G401.6 (cell line): ENCODE results near the gene TP53I11.
A peak's percentile ranks its signal among the peaks of the same experiment; 100 is the strongest.

Experiments used
- FAIRE-seq: peaks from 2 replicates; lab custom pipeline; 2012; peaks lifted over from hg19 to GRCh38; lab: Jason Lieb, UNC

TP53I11 gene

DNA sequence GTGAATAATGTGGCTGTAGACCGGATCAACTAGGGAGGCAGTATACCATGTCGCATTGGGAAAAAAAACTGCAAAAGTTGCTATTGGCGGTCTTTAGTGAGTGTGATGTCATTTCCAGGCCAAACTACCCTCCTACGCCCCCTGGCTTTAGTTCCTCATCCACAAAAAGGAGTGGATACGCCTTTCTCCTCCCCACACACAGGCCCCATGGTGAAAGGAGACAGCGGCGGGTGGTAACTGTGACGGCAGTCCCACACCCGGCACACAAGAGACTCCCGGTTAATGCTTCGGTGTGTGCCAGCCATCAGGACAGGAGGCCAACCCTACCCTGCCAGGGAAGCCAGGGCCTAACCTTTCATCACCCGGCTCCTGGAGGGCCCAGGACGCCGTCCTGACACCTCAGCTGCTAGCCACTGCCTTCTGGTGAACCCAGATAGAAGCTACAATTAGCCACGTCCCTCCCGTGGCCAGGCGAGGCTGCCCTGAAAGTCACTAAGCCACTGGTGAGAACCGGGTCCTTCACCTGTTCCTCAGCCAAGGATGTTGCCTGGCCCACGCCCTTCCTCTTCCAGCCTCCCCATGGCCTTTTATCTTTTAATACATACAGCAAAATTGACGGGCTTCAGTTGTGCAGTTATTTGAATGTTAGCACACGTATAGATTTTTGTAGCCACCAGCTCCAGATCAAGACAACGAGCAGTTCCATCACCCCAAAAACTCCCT, 10.8 kb downstream of the TP53I11 start:
- peak; percentile 97 for FAIRE-seq

DNA sequence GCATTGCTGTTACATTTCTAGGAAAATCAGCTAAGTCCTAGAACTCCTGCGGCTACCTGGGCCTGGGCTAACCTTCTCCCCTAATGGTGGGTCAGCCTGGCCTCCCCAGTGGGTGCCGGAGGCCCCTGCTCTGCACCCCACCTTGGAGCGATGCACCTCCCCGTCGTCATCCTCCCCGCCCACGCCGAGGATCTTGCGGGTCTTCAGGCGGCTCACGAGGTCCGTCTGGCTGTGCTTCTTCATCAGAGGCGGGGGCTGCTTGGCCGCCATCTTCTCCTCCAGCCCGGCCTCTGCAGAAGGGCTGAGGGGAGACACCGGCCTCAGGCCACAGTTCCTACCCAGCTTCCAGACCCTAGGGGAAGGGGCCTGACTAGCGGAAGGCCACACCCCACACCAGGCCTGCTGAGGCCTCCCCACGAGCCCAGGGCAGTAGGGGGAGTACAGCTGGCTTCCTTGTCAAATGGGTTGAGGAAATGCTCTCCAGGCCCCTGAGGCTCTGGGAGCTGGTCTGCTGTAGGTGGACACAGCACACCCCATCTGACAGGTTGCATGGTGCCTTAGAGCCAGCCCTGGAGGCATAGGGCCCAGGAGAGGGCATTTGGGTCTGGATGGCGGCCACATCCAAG, 12.5 kb downstream of the TP53I11 start:
- no peak for FAIRE-seq

DNA sequence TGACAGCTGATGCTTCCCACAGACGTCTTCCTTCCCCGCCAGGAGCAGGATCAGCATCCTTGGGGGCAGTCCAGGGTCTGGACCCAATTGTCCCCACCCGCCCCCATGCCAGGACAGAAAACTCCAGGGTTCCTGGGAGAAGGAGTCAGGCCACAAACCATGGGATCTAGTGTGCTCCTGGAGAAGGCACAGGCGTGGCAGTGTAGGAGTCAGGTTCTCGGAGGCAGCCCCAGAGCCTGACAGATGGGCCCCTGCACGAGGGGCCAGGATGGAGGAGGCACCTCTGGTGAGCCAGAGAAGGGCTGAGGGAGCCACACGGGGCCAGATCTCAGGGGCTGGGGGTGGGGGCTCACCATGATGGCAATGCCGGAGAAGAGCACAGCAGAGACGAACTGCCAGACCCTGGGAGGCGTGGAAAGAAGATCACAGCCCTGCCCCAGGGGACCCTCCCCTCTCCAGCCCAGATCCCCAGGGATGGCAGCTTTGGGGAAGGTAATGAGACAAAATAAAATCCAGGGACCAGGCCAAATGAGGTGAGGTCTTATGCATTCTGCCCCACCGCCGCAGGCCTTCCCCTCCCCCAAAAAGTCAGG, 13.6 kb downstream of the TP53I11 start:
- FAIRE-seq = no peak

DNA sequence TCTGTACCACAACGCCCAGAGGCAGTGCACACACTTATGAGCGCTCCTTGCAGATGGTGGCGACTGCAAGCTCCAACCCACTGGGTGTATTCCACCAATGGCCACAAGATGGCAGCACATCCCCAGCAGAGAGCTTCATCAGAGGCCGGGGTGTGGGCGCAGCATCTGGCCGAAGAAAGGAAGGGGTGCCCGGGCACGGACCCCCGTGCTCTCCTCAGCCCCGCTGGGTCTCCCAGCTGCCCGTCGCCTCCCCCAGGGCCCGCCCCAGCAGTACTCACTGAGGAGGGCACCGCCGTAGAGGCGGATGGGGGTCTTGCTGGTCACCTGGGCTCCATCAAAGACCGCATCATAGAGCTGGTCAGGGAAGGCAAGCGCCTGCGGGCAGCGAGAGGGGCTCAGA, 14.2 kb downstream of the TP53I11 start:
- FAIRE-seq = peak; percentile 84

DNA sequence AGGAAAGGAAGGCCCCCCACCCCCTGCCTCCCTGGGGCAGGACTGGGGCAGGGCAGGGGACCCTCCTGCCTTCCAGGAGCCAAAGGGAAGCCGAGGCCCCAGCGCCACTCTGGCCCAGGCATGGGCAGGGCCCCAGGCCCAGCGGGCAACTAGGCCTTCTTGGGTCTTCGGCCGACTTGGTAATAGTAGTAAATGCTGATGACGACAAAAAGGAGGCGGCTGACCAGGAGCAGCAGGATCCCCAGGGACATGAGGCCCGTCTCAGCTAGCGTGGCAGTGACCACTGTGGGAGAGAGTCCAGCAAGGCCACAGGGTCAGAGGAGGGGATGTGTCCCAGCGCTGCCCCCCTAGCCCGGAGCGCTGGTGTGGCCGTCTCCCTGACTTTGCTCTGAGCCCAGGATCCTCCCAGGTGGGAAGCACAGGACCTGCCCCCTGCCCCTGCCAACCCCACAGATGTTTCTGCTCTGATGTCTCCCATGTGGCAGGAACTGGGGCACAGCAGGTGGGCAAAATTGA, 15.9 kb downstream of the TP53I11 start:
- no peak for FAIRE-seq

DNA sequence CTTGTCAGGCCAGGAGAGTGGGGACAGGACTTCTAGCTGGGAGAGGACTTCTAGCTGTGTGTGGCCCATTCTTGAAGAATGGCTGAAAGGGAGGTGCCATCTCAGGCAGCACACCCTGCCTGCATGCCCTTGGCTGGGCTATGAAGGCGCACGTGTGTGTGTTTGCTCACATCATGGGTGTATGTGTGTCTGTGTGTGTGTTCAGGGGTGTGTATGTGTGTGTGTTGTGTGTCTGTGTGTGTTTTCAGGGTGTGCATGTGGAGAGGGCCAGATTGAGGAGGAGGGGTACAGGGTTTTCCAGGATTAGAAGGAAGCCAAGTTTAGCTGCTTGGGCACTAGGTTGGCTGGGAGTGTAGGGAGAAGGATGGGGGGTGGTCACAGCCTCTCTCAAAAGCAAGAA, 16.6 kb downstream of the TP53I11 start:
- FAIRE-seq = no peak

DNA sequence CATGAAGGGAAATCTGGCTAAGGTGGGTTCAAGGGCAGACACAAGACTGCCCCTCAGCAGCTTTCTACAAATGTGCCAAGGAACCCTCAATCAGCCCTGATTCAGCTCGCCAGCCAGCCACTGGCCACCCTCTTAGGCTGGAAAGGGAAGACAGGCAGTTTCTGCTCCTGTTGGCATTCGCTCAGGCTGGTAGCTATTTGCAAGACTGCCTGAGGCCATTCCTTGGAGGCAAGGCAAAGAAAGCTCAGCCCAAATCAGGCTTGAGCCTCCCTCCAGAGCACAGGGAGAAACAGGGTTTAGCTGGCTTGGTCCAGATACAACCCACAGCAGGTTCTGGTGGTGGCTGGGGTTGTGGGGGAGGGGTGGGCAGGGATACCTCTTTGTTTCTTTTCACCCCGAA, 19.2 kb downstream of the TP53I11 start:
- FAIRE-seq = no peak

DNA sequence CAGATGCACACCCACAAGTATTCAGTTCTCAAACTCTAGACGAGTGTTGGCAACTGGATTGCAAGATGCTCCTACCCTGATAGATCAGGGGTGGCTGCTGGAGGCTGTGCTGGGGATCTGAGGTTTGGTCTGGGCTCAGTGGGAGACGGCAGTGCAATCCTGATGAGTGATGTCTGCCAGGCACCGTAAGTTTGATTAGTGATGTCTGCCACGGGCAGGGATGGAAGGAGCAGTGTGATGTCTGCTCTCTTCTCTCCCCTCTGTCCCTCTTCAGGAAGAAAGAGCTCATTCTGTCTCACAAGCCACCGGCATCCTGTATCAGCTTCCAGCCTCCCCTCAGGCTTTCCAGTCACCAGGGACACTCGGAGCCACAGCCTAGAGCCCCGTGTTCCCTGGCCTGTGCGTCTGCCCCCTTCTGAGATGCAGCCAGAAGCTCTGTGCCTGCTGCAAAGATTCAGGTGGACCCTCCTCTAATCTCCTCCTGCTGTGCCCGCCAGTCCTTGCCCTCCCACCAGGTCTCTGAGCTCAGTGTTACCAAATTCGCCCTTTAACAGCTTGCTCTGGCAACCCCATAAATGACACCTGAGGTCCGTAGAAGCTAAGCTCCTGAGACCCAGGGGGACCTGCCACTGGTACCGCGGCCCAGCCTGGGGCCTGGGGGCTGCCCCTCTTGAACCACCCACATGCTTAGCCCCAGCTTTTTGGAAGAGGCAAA, 19.9 kb downstream of the TP53I11 start:
- FAIRE-seq = no peak

DNA sequence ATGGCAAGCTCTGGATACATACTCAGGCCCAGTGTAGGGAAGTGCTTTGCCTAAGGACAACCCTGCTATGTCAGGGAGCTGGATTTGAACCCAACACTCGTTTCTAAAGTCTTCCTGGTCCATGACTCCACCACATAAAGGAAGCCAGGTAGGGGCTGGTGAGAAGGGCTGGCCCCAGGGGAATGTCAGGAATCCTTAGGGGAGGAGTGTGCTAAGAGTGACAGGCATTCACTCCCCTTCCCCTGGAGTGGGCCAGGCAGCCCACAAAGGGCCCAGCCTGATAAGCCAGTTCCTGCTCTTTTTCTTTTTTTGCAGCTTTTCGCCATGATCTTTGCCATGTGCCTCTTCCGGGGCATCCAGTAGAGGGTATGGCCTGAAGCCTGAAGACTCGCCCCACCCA, 21.9 kb downstream of the TP53I11 start:
- FAIRE-seq = peak; percentile 87

DNA sequence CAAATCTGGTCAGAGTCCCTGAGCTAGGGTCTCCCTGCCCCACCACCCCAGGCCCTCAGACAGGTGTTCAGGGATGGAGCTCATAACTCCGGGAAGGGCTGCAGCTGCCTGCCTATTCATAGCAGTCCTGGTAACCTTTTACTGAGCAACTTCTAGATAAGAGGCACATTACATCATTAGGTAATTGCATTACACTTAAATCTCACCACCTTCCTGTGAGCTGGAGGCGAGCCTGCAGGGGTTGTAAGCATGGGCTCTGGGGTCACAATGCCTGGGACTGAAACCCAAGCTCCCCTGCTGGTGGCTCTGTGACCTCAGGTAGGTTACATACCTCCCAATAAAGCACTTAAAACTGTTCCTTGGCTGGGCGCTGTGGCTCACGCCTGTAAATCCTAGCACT, 22.5 kb downstream of the TP53I11 start:
- FAIRE-seq = peak; percentile 80

DNA sequence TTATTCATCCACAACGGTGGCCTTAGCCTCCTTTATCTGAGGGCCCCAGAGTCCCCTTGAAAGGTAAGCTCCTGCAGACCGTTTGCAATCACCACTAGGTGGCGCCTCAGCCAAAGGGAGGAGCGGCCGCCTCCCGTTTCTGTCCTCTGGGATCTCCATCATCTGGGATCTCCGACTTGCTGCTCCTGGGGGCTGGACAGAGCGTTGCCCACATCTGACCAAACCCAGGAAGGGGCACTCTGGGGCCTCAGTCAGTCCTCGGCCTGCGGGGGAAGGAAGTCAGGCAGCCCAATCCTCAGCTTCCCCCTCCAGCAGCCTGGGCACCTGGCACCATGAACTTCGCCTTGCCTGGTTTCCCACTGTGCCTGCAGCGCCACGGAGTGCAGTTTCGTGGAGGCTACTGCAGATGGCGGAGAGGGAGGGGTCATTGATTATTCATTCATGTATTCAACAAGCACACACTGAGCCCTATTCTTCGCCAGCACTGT, 23.5 kb downstream of the TP53I11 start:
- peak; percentile 90 for FAIRE-seq

DNA sequence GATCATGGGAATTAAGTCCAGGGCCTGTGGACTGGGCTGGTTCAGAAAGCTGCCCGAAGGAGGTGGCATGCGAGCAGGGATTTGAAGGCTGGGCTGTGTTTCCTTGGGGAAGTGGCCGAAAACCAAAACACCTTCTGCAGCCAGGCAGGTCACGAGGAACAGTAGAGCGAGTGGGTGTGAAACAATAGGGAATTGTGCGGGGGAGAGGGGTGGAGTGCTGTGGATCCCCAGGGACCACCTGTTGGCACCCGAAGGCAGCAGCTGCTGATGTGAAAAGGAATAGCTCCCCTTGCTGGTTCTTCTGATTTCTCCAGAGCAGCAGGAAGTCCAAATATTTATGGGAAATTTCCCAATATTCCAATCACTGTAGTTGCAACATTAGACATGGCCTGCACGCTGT, 24.6 kb downstream of the TP53I11 start:
- no peak for FAIRE-seq

DNA sequence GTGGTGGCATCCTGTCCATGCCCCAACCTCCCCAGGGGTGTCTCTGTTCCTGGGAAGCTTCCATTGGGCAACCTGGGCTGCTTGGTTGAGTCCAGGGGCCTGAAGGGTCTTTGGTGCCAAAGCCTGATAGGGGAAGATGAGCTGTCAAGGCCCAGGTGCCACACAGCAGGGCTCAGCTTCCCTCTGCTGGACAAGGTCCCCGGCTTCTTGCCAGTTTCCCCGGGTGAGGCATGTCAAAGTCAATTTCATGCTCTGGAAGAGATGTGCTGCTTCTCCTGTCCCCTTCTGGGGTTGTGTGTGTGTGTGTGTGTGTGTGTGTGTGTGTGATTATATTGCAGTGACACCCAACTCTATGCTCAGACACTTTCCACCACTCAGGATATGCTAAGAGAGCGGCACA, 26.9 kb downstream of the TP53I11 start:
- no peak for FAIRE-seq

DNA sequence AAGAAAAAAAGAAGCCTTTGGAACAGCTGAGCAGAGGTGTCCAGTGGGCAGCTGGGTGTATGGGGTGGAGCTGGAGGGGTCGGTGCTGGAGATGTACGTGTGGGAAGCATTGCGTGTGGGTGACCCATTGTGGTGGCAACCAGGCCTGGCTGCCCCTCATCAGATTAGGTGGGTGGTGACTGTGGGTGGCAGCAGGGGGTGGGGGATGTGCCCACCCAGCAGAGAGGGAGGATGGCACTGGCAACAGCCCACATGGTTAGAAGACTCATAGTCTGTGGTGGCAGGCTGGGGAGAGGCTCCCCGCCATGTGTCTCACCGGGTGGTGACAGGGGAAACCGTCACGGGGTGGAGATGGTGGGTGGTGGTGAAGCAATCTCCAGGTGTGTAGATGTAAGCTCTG, 27.6 kb downstream of the TP53I11 start:
- no peak for FAIRE-seq

DNA sequence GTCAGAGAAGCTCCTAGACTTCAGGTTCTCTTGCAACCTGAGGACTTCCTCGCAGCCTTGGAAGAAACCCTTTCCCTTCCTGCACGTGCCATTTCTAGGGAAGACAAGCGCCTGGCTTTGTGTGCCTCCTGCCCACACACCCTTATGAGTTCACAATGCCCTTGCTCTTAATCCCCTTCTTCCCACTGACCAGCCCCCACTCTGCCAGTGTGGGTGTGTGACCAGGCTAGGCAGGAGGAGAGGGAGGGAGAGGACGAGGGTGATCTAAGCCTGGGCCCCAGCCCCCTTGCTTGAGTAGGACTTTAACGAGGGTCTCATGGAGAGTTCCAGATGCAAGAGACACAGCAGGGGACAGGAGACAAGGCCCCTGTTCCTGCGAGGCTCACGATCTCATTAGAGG, 30.2 kb downstream of the TP53I11 start:
- FAIRE-seq = no peak

DNA sequence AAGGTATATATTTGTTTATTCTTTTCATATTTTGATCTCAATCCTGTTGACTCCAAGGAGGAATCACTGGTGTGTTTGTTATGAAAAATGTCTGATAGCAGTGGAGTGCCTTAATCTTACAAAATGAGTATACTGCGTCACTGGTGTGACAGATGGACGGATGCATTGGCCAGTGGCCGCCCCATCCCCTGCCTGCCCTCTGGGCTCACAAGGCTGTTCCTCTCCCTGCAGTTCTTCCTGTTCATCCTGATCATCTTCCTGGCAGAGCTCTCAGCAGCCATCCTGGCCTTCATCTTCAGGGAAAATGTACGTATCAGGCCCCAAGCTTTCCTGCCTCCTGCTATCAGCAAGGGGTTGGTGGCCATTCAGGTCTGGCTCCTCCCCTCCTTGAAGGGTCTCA, 32.9 kb downstream of the TP53I11 start:
- no peak for FAIRE-seq

DNA sequence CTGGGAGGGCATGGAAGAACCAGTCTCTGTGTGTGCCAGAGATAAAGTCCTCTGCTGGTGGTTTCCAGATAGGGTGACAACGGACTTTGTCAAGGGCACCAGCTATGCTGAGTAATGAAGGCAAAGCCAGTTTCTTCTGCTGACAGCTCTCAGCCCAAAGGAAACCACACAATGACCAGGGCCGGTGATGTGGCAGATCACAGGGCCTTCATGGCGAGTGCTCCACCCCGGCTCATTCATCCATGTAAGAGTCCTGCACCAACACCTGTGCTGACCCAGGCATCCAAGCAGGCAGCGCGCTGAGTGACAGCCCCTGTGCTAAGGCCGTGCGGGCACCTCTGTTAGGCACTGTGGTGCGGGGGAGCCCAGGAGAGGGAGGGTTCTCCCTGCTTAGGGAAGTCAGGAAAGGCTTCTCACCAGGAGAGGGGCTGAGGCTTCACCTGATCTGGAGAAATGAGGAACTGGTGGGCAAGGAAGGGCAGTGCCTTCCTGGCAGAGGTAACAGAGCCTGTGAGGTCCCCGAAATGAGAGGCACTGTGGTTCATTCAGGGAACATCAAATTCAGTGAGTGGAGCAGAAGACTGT, 33.8 kb downstream of the TP53I11 start:
- no peak for FAIRE-seq

DNA sequence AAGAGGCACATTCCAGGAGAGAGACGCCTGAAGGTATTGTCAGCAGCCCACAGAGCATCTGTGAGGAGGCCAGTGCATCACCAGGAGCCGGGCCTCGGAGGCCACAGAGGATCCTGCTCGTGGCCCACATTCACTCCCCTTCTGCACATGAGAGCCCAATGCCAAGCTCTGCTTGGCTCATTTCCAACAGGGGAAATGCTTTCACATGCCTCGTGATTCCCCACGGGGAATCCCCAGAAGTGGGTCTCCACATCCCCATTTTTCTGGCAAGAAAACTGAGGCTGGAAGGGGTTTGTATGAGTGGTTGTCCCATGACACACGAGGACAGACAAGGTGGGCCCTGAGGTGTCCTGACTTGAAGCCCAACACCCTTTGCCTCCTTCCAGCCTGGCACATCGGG, 34.4 kb downstream of the TP53I11 start:
- FAIRE-seq = no peak

DNA sequence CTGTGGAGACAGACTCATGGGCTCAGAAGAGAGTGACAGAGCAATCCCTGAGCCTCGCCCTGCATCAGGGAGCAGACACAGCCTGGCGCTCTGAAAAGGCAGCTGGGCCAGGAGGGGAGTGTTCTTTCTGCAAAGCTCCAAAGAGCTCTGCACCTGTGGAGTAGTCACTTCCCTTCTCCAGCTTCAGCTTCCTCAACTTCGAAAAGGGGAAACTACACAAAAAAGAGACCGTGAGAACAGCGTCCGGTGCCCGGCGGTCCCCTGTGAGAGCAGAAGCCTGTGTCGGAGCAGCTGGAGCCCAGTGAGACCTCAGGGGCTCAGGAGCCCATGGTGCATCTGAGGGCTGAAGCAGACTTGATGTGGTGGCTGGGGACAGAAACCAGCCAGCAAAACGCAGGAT, 35.1 kb downstream of the TP53I11 start:
- FAIRE-seq = no peak

DNA sequence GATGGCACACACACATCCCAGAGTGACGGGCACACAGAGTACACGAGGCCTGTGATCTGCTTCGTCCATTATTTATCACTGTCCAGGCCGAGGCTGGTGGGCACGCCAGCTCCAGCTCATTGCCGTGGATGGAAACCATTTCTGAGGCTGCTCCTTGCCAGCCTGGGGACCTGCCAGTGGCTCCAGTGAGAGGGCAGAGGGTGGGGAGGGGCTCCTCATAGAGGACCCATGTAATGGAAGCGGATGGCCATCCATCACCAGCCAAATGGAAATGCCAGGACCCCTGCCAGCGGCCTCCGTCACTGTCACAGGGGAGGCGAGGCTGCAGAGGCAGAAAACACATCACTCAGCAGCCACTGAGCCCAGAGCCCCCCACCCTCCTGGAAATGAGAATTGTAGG, 35.7 kb downstream of the TP53I11 start:
- no peak for FAIRE-seq

DNA sequence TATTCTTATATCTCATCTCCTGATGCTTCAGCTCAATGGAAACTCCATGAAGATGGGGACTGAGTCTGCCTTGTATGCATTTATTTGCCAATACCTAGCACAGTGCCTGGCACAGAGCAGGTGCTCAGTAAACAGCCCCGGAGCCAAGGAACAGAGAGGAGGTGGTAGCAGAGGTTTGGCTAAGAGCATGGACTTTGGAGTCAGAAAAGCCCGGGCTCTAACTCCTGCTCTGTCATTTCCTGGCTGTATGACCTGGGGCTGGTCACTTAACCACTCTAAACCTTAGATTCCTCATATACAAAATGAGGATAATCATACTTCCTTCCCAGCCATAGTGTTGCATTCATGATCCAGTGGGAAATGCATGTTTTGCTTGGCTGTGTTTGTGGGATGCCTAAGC, 36.6 kb downstream of the TP53I11 start:
- no peak for FAIRE-seq

DNA sequence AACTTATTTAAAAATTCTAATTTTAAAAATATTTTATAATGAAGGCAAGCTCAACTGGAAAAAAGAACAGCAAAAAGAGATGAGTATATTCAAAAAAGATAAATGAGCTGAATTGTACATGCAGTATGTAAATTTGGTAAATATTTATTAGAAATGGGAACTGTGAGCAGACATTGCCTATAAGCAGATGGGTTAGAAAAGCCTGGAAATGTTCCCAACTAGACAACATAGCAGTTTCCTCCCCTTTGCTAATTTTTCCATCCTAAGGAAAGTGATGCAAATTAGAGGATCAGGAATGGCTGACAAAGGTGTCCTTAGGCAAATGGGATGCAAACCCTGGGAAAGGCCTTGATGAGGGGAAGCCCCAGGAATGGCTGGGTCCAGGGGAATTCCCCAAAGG, 37.2 kb downstream of the TP53I11 start:
- FAIRE-seq = no peak
